Natural killer cell (primary cell): ENCODE data around the gene PFKP. TPM values are rescaled to one million over a fixed set of nuclear protein-coding genes. Genes with fewer than 3 reads are reported as not detected.

ENCODE experiments used
- ATAC-seq, 3 donors: fragments of 150-1000 bp in 2 of 3; fragments of 200-7000 bp in 1 of 3; cut with Tn5 transposase; 1 replicate in 1 of 3; 2 replicates in 2 of 3; pipeline ENCODE4 v1.10.0; 2021; ENCODE audit warnings: mild to moderate bottlenecking in 2 of 3, moderate library complexity in 2 of 3
- DNase-seq, 2 donors: peaks; one replicate each; pipeline versions ENCODE4 v3.0.0 to v3.0.0-alpha.2; 2013 to 2021; ENCODE audit warnings: mixed read lengths in 1 of 2
- H3K27ac ChIP-seq: one replicate; pipeline ENCODE4 v1.5.1; 2013; ENCODE audit warnings: mild to moderate bottlenecking, low read length
- H3K27me3 ChIP-seq: one replicate; pipeline ENCODE4 v1.6.1; 2013; ENCODE audit warnings: low read length; ENCODE audit not compliant: control insufficient read depth, insufficient read depth
- H3K36me3 ChIP-seq: one replicate; pipeline ENCODE4 v1.6.1; 2013; ENCODE audit warnings: low read length; ENCODE audit not compliant: control insufficient read depth, insufficient read depth
- H3K4me1 ChIP-seq: one replicate; pipeline ENCODE4 v1.6.1; 2013; ENCODE audit warnings: low read length; ENCODE audit not compliant: control insufficient read depth, insufficient read depth
- H3K4me3 ChIP-seq: one replicate; pipeline ENCODE4 v1.5.1; 2013; ENCODE audit warnings: low read length
- H3K9me3 ChIP-seq: one replicate; pipeline ENCODE4 v1.6.1; 2013; ENCODE audit warnings: low read length; ENCODE audit not compliant: control insufficient read depth, insufficient read depth
- H3K27ac Mint-ChIP-seq, 2 donors: one replicate each; pipeline ENCODE4 v1.8.0; 2022; ENCODE audit warnings: mild to moderate bottlenecking in 2 of 2, mixed read lengths in 2 of 2, moderate library complexity in 1 of 2
- H3K27me3 Mint-ChIP-seq, 2 donors: one replicate each; pipeline ENCODE4 v1.8.0; 2022; ENCODE audit warnings: low read depth in 2 of 2, mixed read lengths in 2 of 2
- H3K36me3 Mint-ChIP-seq: one replicate; pipeline ENCODE4 v1.8.0; 2022; ENCODE audit warnings: mixed read lengths
- H3K4me1 Mint-ChIP-seq, 2 donors: one replicate each; pipeline ENCODE4 v1.8.0; 2022; ENCODE audit warnings: mixed read lengths in 2 of 2
- H3K4me3 Mint-ChIP-seq: one replicate; pipeline ENCODE4 v1.8.0; 2022; ENCODE audit warnings: mild to moderate bottlenecking, moderate library complexity, mixed read lengths
- H3K9me3 Mint-ChIP-seq, 2 donors: one replicate each; pipeline ENCODE4 v1.8.0; 2022; ENCODE audit warnings: mixed read lengths in 2 of 2
- CTCF ChIP-seq: fragments of 200-600 bp; IDR thresholded peaks from one replicate; pipeline ENCODE4 v1.8.0; 2022; ENCODE audit warnings: antibody characterized with exemption
- WGBS: methylation state at CpG from one replicate; pipeline ENCODE4 v1.1.7; 2013; ENCODE audit warnings: missing lambda C conversion rate; ENCODE audit not compliant: insufficient coverage; 5-methylcytosine and 5-hydroxymethylcytosine counted together
- intact Hi-C: fragments of 100-400 bp; cut with micrococcal nuclease; formaldehyde crosslinking; loops from one replicate; pipeline ENCODE4 v1.14.2; 2022
- total RNA-seq, 4 donors: library from RNA; stranded (reverse); fragments of 120-200 nt in 1 of 4; gene quantifications; one replicate each; pipeline versions ENCODE4 v1.2.3 to v1.2.4, GENCODE V29; 2013 to 2022

Gene PFKP
- total RNA-seq, 3 donors from 2014 or later (not counting 1 experiment from before 2014, with no cell fraction given), result 43.9 to 62.4 (median 47.4) TPM

GRCh38 chr10:3091921-3092320 lies 24.6 kb downstream of the PFKP start:
- no peak for TF ChIP-seq CTCF
- no peak for DNase-seq
- peaks cover 39% of the 10 kb centered on the region for H3K4me1 ChIP-seq
- Mint-ChIP-seq H3K27me3 (no peaks in the 10 kb centered on the region), H3K36me3 (no peaks in the 10 kb centered on the region), H3K4me3 (peak overlapping the region; percentile 5), H3K4me1 (peaks cover 48% of the 10 kb centered on the region in 2 donors), H3K9me3 (no peaks in the 10 kb centered on the region), H3K27ac (peak overlapping the region; percentile 82 to 88)
- intact Hi-C loops, result no loop called here
- 95% methylated on average over 4 of the region's 5 CpGs for WGBS
- no peaks in the 10 kb centered on the region for H3K36me3 ChIP-seq
- no peak overlapping the region for H3K27ac ChIP-seq
- no peaks in the 10 kb centered on the region for H3K27me3 ChIP-seq
- H3K4me3 ChIP-seq, result no peak overlapping the region
- H3K9me3 ChIP-seq, result no peaks in the 10 kb centered on the region
- no peak for ATAC-seq

- intact Hi-C loops, result loop anchor here (2.0 kb wide), 1 partner anchor 25 kb away; no protein-coding TSS in a partner anchor
- Histone ChIP-seq H3K27me3 (no peaks in the 10 kb centered on the region), H3K36me3 (no peaks in the 10 kb centered on the region), H3K4me3 (no peak overlapping the region), H3K9me3 (no peaks in the 10 kb centered on the region), H3K4me1 (peaks cover 39% of the 10 kb centered on the region), H3K27ac (peak overlapping the region; percentile 36)
- DNase-seq (no peak), ATAC-seq (no peak)
- peaks cover 53 to 54% of the 10 kb centered on the region in 2 donors for H3K4me1 Mint-ChIP-seq
- no peaks in the 10 kb centered on the region for H3K36me3 Mint-ChIP-seq
- TF ChIP-seq CTCF, result no peak
- H3K27me3 Mint-ChIP-seq, result no peaks in the 10 kb centered on the region
- peak overlapping the region; percentile 74 for H3K4me3 Mint-ChIP-seq
- no peaks in the 10 kb centered on the region for H3K9me3 Mint-ChIP-seq
- peak overlapping the region; percentile 82 to 88 for H3K27ac Mint-ChIP-seq
- 95% methylated on average over 5 of the region's 5 CpGs for WGBS
Observed at GRCh38 chr10:3093996-3094395, 26.6 kb downstream of the PFKP start.

GRCh38 chr10:3094609-3095036 lies 27.3 kb downstream of the PFKP start:
- intact Hi-C loops, result loop anchor here (2.0 kb wide), 1 partner anchor 26 kb away; no protein-coding TSS in a partner anchor
- H3K4me3 Mint-ChIP-seq, result peak overlapping the region; percentile 79

More at GRCh38 chr10:3094609-3095036, 27.3 kb downstream of the PFKP start:
- no peaks in the 10 kb centered on the region for H3K9me3 ChIP-seq
- no peaks in the 10 kb centered on the region for H3K36me3 ChIP-seq
- Mint-ChIP-seq H3K36me3 (no peaks in the 10 kb centered on the region), H3K4me1 (peaks cover 53 to 58% of the 10 kb centered on the region in 2 donors), H3K27ac (peak overlapping the region; percentile 82 to 88), H3K27me3 (no peaks in the 10 kb centered on the region), H3K9me3 (no peaks in the 10 kb centered on the region)
- H3K4me1 ChIP-seq, result peaks cover 39% of the 10 kb centered on the region
- no peak overlapping the region for H3K27ac ChIP-seq
- H3K4me3 ChIP-seq, result no peak overlapping the region
- no peaks in the 10 kb centered on the region for H3K27me3 ChIP-seq
- TF ChIP-seq CTCF, result no peak
- DNase-seq (no peak), ATAC-seq (no peak)
- WGBS, result 96% methylated on average over 5 of the region's 5 CpGs
